ENCODE data around the gene SGCA.

- TF ChIP-seq HOXC10 (CRISPR knock-in tag; IDR thresholded peaks at IDR 0.05) (no peak), CTCF (tag by site-specific recombination; IDR thresholded peaks at IDR 0.05) (no peak), ZNF121 (tag by site-specific recombination; IDR thresholded peaks at IDR 0.05) (no peak), ZNF701 (tag by site-specific recombination; IDR thresholded peaks at IDR 0.05) (no peak), ZBTB8A (tag by site-specific recombination; IDR thresholded peaks at IDR 0.05) (no peak), YY1 (tag by site-specific recombination; IDR thresholded peaks at IDR 0.05) (no peak), ZNF138 (tag by site-specific recombination; IDR thresholded peaks at IDR 0.05; ENCODE audit: borderline replicate concordance) (no peak), ZSCAN30 (tag by site-specific recombination; IDR thresholded peaks at IDR 0.05) (no peak), ZBTB20 (tag by site-specific recombination; IDR thresholded peaks at IDR 0.05) (no peak), ZNF274 (IDR thresholded peaks at IDR 0.05; ENCODE audit: low read length) (no peak), ZNF274 (tag by site-specific recombination; IDR thresholded peaks at IDR 0.05; ENCODE audit: borderline replicate concordance) (no peak), ZNF423 (tag by site-specific recombination; IDR thresholded peaks at IDR 0.05) (no peak)
- TF ChIP-seq, protein P1, sequence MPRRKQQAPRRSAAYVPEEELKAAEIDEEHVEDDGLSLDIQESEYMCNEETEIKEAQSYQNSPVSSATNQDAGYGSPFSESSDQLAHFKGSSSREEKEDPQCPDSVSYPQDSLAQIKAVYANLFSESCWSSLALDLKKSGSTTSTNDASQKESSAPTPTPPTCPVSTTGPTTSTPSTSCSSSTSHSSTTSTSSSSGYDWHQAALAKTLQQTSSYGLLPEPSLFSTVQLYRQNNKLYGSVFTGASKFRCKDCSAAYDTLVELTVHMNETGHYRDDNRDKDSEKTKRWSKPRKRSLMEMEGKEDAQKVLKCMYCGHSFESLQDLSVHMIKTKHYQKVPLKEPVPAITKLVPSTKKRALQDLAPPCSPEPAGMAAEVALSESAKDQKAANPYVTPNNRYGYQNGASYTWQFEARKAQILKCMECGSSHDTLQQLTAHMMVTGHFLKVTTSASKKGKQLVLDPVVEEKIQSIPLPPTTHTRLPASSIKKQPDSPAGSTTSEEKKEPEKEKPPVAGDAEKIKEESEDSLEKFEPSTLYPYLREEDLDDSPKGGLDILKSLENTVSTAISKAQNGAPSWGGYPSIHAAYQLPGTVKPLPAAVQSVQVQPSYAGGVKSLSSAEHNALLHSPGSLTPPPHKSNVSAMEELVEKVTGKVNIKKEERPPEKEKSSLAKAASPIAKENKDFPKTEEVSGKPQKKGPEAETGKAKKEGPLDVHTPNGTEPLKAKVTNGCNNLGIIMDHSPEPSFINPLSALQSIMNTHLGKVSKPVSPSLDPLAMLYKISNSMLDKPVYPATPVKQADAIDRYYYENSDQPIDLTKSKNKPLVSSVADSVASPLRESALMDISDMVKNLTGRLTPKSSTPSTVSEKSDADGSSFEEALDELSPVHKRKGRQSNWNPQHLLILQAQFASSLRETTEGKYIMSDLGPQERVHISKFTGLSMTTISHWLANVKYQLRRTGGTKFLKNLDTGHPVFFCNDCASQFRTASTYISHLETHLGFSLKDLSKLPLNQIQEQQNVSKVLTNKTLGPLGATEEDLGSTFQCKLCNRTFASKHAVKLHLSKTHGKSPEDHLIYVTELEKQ (tag by site-specific recombination; IDR thresholded peaks at IDR 0.05; ENCODE audit: borderline replicate concordance), result no peak
- TF ChIP-seq, protein P2, sequence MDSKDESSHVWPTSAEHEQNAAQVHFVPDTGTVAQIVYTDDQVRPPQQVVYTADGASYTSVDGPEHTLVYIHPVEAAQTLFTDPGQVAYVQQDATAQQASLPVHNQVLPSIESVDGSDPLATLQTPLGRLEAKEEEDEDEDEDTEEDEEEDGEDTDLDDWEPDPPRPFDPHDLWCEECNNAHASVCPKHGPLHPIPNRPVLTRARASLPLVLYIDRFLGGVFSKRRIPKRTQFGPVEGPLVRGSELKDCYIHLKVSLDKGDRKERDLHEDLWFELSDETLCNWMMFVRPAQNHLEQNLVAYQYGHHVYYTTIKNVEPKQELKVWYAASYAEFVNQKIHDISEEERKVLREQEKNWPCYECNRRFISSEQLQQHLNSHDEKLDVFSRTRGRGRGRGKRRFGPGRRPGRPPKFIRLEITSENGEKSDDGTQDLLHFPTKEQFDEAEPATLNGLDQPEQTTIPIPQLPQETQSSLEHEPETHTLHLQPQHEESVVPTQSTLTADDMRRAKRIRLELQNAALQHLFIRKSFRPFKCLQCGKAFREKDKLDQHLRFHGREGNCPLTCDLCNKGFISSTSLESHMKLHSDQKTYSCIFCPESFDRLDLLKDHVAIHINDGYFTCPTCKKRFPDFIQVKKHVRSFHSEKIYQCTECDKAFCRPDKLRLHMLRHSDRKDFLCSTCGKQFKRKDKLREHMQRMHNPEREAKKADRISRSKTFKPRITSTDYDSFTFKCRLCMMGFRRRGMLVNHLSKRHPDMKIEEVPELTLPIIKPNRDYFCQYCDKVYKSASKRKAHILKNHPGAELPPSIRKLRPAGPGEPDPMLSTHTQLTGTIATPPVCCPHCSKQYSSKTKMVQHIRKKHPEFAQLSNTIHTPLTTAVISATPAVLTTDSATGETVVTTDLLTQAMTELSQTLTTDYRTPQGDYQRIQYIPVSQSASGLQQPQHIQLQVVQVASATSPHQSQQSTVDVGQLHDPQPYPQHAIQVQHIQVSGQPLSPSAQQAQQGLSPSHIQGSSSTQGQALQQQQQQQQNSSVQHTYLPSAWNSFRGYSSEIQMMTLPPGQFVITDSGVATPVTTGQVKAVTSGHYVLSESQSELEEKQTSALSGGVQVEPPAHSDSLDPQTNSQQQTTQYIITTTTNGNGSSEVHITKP (tag by site-specific recombination; IDR thresholded peaks at IDR 0.05), result no peak
- TF ChIP-seq, protein P3, sequence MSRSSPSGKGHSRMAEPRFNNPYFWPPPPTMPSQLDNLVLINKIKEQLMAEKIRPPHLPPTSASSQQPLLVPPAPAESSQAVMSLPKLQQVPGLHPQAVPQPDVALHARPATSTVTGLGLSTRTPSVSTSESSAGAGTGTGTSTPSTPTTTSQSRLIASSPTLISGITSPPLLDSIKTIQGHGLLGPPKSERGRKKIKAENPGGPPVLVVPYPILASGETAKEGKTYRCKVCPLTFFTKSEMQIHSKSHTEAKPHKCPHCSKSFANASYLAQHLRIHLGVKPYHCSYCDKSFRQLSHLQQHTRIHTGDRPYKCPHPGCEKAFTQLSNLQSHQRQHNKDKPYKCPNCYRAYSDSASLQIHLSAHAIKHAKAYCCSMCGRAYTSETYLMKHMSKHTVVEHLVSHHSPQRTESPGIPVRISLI (tag by site-specific recombination; IDR thresholded peaks at IDR 0.05), result no peak
Measured at GRCh38 chr17:50177476-50177875, 11.7 kb downstream of the SGCA start.
